Caco-2 (cell line): ENCODE data around the gene SEMG2. TPM values are rescaled to one million over a fixed set of nuclear protein-coding genes. Genes with fewer than 3 reads are reported as not detected.

Source experiments
- BruUV-seq: library from RNA; stranded (reverse); fragments of 400-500 nt; replicated peaks from 2 replicates; lab custom pipeline; 2021; lab: Mats Ljungman, UMichigan
- CTCF ChIA-PET: fragments of 300-600 bp; sonication (Branson Sonifier 250); formaldehyde crosslinking; loops from one replicate; lab custom pipeline; 2022; ENCODE audit warnings: antibody characterized with exemption; lab: Charles Lee
- POLR2A ChIA-PET: fragments of 300-600 bp; sonication (Branson Sonifier 250); formaldehyde crosslinking; loops from one replicate; lab custom pipeline; 2022; ENCODE audit warnings: antibody characterized with exemption; lab: Charles Lee
- DNase-seq, 2 experiments: peaks; one replicate each; pipeline versions ENCODE4 v3.0.0 to v3.0.0-alpha.2; 2020 to 2022
- H3K27me3 ChIP-seq: replicated peaks from 2 replicates; pipeline ENCODE4 v1.6.0; 2011; ENCODE audit warnings: low read length; ENCODE audit not compliant: control insufficient read depth, insufficient read depth
- H3K36me3 ChIP-seq: 2 replicates; pipeline ENCODE4 v1.5.1; 2011; ENCODE audit warnings: low read length; ENCODE audit not compliant: control insufficient read depth, insufficient read depth
- H3K4me1 ChIP-seq: fragments of 250-450 bp; sonication (Bioruptor Pico); 2 replicates; pipeline ENCODE4 v1.5.1; 2020; ENCODE audit warnings: mild to moderate bottlenecking
- H3K4me3 ChIP-seq: 2 replicates; pipeline ENCODE4 v1.5.1; 2011; ENCODE audit warnings: low read depth, mild to moderate bottlenecking, control low read depth, low read length
- H3K9me3 ChIP-seq: fragments of 250-450 bp; sonication (Bioruptor Pico); 2 replicates; pipeline ENCODE4 v1.5.1; 2020; ENCODE audit warnings: mild to moderate bottlenecking, moderate library complexity
- H3K27ac Mint-ChIP-seq: one replicate; pipeline ENCODE4 v1.8.0; 2022; ENCODE audit warnings: mixed read lengths; ENCODE audit not compliant: unreplicated experiment
- H3K27me3 Mint-ChIP-seq: one replicate; pipeline ENCODE4 v1.8.0; 2022; ENCODE audit warnings: mixed read lengths; ENCODE audit not compliant: insufficient read depth, unreplicated experiment
- H3K36me3 Mint-ChIP-seq: one replicate; pipeline ENCODE4 v1.8.0; 2022; ENCODE audit warnings: mild to moderate bottlenecking, mixed read lengths; ENCODE audit not compliant: insufficient read depth, unreplicated experiment
- H3K4me1 Mint-ChIP-seq: one replicate; pipeline ENCODE4 v1.8.0; 2022; ENCODE audit warnings: low read depth, mixed read lengths; ENCODE audit not compliant: unreplicated experiment
- H3K4me3 Mint-ChIP-seq: one replicate; pipeline ENCODE4 v1.8.0; 2022; ENCODE audit warnings: mild to moderate bottlenecking, moderate library complexity, mixed read lengths; ENCODE audit not compliant: unreplicated experiment
- H3K9me3 Mint-ChIP-seq: one replicate; pipeline ENCODE4 v1.8.0; 2022; ENCODE audit warnings: mixed read lengths; ENCODE audit not compliant: unreplicated experiment
- intact Hi-C: fragments of 100-400 bp; cut with micrococcal nuclease; formaldehyde crosslinking; loops from one replicate; pipeline ENCODE4 v1.10.0; 2022; ENCODE audit not compliant: unreplicated experiment
- total RNA-seq: library from RNA; stranded (reverse); gene quantifications from 2 replicates; pipeline ENCODE4 v1.2.3, GENCODE V29; 2022
- TF ChIP-seq, protein P1 (sequence below), 2 experiments: fragments of 200-600 bp in 1 of 2; IDR thresholded peaks; 1 replicate in 1 of 2; 2 replicates in 1 of 2; pipeline versions ENCODE4 v1.5.1 to v1.8.0; 2011 to 2022; ENCODE audit warnings: antibody characterized with exemption in 1 of 2, control low read depth in 1 of 2, inconsistent platforms in 1 of 2, low read depth in 1 of 2, low read length in 1 of 2, mild to moderate bottlenecking in 1 of 2, moderate library complexity in 1 of 2; ENCODE audit not compliant: insufficient read depth in 1 of 2, severe bottlenecking in 1 of 2, unreplicated experiment in 1 of 2

Gene SEMG2
- total RNA-seq, 1 experiment from 2014 or later: not detected

GRCh38 chr20:45176526-45177267, 44.5 kb upstream of the SEMG2 start:
- Mint-ChIP-seq H3K9me3 (no peaks in the 10 kb centered on the region), H3K27ac (no peak overlapping the region), H3K4me1 (no peaks in the 10 kb centered on the region), H3K4me3 (no peak overlapping the region), H3K36me3 (no peaks in the 10 kb centered on the region), H3K27me3 (peaks cover 7% of the 10 kb centered on the region)
- Histone ChIP-seq H3K4me1 (peaks cover 10% of the 10 kb centered on the region), H3K4me3 (no peak overlapping the region), H3K27me3 (no peaks in the 10 kb centered on the region), H3K36me3 (no peaks in the 10 kb centered on the region), H3K9me3 (no peaks in the 10 kb centered on the region)
- no TSS peak for BruUV-seq
- ChIA-PET POLR2A (no interaction called here), CTCF (no interaction called here)
- intact Hi-C loops: no loop called here
- DNase-seq: no peak
- TF ChIP-seq, protein P1, sequence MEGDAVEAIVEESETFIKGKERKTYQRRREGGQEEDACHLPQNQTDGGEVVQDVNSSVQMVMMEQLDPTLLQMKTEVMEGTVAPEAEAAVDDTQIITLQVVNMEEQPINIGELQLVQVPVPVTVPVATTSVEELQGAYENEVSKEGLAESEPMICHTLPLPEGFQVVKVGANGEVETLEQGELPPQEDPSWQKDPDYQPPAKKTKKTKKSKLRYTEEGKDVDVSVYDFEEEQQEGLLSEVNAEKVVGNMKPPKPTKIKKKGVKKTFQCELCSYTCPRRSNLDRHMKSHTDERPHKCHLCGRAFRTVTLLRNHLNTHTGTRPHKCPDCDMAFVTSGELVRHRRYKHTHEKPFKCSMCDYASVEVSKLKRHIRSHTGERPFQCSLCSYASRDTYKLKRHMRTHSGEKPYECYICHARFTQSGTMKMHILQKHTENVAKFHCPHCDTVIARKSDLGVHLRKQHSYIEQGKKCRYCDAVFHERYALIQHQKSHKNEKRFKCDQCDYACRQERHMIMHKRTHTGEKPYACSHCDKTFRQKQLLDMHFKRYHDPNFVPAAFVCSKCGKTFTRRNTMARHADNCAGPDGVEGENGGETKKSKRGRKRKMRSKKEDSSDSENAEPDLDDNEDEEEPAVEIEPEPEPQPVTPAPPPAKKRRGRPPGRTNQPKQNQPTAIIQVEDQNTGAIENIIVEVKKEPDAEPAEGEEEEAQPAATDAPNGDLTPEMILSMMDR (IDR thresholded peaks at IDR 0.05; ENCODE audit: insufficient read depth in 1 of 2, low read depth in 1 of 2, low read length in 1 of 2, severe bottlenecking in 1 of 2, unreplicated experiment in 1 of 2): no peak

DNA sequence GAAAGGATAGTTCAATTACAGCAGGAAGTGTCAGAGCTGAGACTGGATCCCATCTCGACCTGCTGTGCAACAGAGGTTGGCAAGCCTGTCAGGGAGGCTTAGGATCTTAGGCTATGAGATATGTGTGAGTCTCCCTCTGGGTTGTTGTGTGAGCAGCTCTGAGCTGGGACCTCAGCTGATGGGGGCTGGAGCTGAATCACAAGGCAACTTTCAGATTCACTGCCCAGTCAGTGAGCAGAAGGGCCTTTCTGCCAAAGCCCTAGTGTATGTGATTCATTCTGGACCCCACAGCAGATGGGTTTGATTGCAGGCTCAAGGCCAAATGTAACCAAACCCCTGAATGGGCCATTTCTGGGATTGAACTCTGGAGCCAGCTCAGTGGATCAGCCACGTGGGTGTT, 42.0 kb upstream of the SEMG2 start:
- Histone ChIP-seq H3K27me3 (no peaks in the 10 kb centered on the region; the same call in 1 of the 2 replicates), H3K4me3 (no peak overlapping the region), H3K4me1 (peaks cover 8% of the 10 kb centered on the region), H3K9me3 (no peaks in the 10 kb centered on the region), H3K36me3 (no peaks in the 10 kb centered on the region)
- intact Hi-C loops: no loop called here
- Mint-ChIP-seq H3K36me3 (no peaks in the 10 kb centered on the region), H3K9me3 (no peaks in the 10 kb centered on the region), H3K4me3 (no peak overlapping the region), H3K27ac (no peak overlapping the region), H3K4me1 (no peaks in the 10 kb centered on the region), H3K27me3 (peaks cover 4% of the 10 kb centered on the region)
- BruUV-seq: no TSS peak
- no peak for DNase-seq
- ChIA-PET CTCF (no interaction called here), POLR2A (no interaction called here)
- TF ChIP-seq, protein P1 (IDR thresholded peaks at IDR 0.05; ENCODE audit: insufficient read depth in 1 of 2, low read depth in 1 of 2, low read length in 1 of 2, severe bottlenecking in 1 of 2, unreplicated experiment in 1 of 2): no peak

DNA sequence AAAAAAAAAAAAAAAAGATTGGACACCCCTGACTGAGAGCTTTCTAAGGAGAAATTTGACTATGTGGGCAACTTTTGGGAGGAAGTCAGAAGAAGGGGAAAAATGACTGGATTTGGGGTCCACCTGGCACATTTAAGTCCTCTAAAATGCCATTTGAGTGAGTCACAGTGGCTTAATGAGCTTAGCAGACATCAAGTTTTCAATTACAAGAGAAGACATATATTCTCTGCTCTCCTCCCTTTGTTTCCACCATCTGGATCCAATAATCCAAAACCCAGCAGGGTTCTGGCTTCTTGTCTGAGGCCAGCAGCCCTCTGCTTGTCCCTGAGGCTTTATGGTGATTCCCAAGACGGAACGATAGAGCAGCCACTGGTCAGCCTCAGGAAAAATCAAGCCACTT, 39.5 kb upstream of the SEMG2 start:
- POLR2A ChIA-PET: interaction anchor here (0.7 kb wide), 1 partner anchor 794 kb away, joined by 5 read pairs; no protein-coding TSS in a partner anchor
- no peak for DNase-seq
- H3K9me3 ChIP-seq: no peaks in the 10 kb centered on the region
- no peak overlapping the region for H3K4me3 ChIP-seq
- H3K27me3 ChIP-seq: no peaks in the 10 kb centered on the region; the same call in 1 of the 2 replicates
- Mint-ChIP-seq H3K4me3 (no peak overlapping the region), H3K36me3 (no peaks in the 10 kb centered on the region), H3K4me1 (no peaks in the 10 kb centered on the region), H3K27me3 (peaks cover 10% of the 10 kb centered on the region), H3K27ac (no peak overlapping the region), H3K9me3 (no peaks in the 10 kb centered on the region)
- intact Hi-C loops: loop anchor here (5.0 kb wide), 1 partner anchor 1084 kb away; no protein-coding TSS in a partner anchor
- no peaks in the 10 kb centered on the region for H3K4me1 ChIP-seq
- CTCF ChIA-PET: interaction anchor here (1.6 kb wide), 1 partner anchor 43 kb away, joined by 4 read pairs; no protein-coding TSS in a partner anchor
- BruUV-seq: no TSS peak
- no peaks in the 10 kb centered on the region for H3K36me3 ChIP-seq
- TF ChIP-seq, protein P1 (IDR thresholded peaks at IDR 0.05; ENCODE audit: insufficient read depth in 1 of 2, low read depth in 1 of 2, low read length in 1 of 2, severe bottlenecking in 1 of 2, unreplicated experiment in 1 of 2): no peak
